ENCODE data around the gene AUTS2. TPM values are rescaled to one million over a fixed set of nuclear protein-coding genes. Genes with fewer than 3 reads are reported as not detected.

Gene AUTS2
- total RNA-seq, 1 experiment from 2014 or later: 50.0 TPM

- ATAC-seq (no peak), DNase-seq (ENCODE audit: low spot score) (no peak)
- TF ChIP-seq MAX (CRISPR knock-in tag; IDR thresholded peaks at IDR 0.05) (no peak), IRF2 (CRISPR knock-in tag; IDR thresholded peaks at IDR 0.05; ENCODE audit: borderline replicate concordance, low read depth) (no peak), HMGXB4 (CRISPR knock-in tag; IDR thresholded peaks at IDR 0.05) (no peak), ZNF423 (CRISPR knock-in tag; IDR thresholded peaks at IDR 0.05) (no peak), RELA (CRISPR knock-in tag; IDR thresholded peaks at IDR 0.05; ENCODE audit: borderline replicate concordance) (no peak), ATF6 (CRISPR knock-in tag; IDR thresholded peaks at IDR 0.05) (no peak), ZNF138 (CRISPR knock-in tag; conservative IDR thresholded peaks at IDR 0.05) (no peak), TCF7 (CRISPR knock-in tag; IDR thresholded peaks at IDR 0.05; ENCODE audit: low read depth) (no peak), MXD4 (CRISPR knock-in tag; IDR thresholded peaks at IDR 0.05; ENCODE audit: borderline replicate concordance) (no peak), ELF4 (CRISPR knock-in tag; IDR thresholded peaks at IDR 0.05; ENCODE audit: low read depth) (no peak), USF1 (CRISPR knock-in tag; IDR thresholded peaks at IDR 0.05) (no peak), IRF1 (CRISPR knock-in tag; IDR thresholded peaks at IDR 0.05) (no peak), PRDM15 (CRISPR knock-in tag; IDR thresholded peaks at IDR 0.05) (no peak), ZBTB43 (CRISPR knock-in tag; IDR thresholded peaks at IDR 0.05) (no peak), CBFB (CRISPR knock-in tag; IDR thresholded peaks at IDR 0.05; ENCODE audit: low read depth) (no peak), GRHL2 (CRISPR knock-in tag; IDR thresholded peaks at IDR 0.05; ENCODE audit: insufficient replicate concordance, severe bottlenecking) (no peak)
- Mint-ChIP-seq H3K4me3 (no peak overlapping the region), H3K27me3 (ENCODE audit: low read depth) (no peaks in the 10 kb centered on the region; the same call in 1 of the 2 replicates), H3K9me3 (no peaks in the 10 kb centered on the region), H3K27ac (no peak overlapping the region), H3K4me1 (peaks cover 20% of the 10 kb centered on the region), H3K36me3 (no peaks in the 10 kb centered on the region)
- ChIA-PET POLR2A (no interaction called here), CTCF (no interaction called here)
These were observed 639.7 kb downstream of the AUTS2 start for GRCh38 chr7:70237831-70238575.
